Body of pancreas (tissue), 4 donors: ENCODE results near the gene MAP4K5.
A peak's percentile ranks its signal among the peaks of the same experiment; 100 is the strongest.

Experiments used
- CTCF ChIP-seq, 7 experiments: fragments of 450-650 bp in 4 of 7; fragments of 200-600 bp in 3 of 7; sonication (generic) in 3 of 7; IDR thresholded peaks; one replicate each; pipeline ENCODE4 v1.5.1; 2016 to 2019; ENCODE audit warnings: antibody characterized with exemption in 7 of 7
- POLR2A ChIP-seq, 3 donors: fragments of 450-650 bp; IDR thresholded peaks; one replicate each; pipeline ENCODE4 v1.6.1; 2016; ENCODE audit warnings: antibody characterized with exemption in 3 of 3, mild to moderate bottlenecking in 2 of 3

GRCh38 chr14:50559990-50560930, 27.9 kb upstream of the MAP4K5 start, which contains the start of gene ATL1:
- TF ChIP-seq POLR2A (IDR thresholded peaks at IDR 0.05), result peak; percentile 36 to 68 (median 61)
- no peak for TF ChIP-seq CTCF (IDR thresholded peaks at IDR 0.05)
